BLaER1 (cell line): ENCODE results near the gene CRYGA.
"Not testable (repeated sequence)": the region's sequence is repeated elsewhere in the genome, so short reads cannot be mapped to it uniquely, and the experiment has no call there.

ENCODE experiments used
- H3K27ac ChIP-seq: shearing (Covaris generic); formaldehyde crosslinking; 2 replicates; pipeline ENCODE4 v1.8.1; 2022
- H3K27me3 ChIP-seq: shearing (Covaris generic); formaldehyde crosslinking; 2 replicates; pipeline ENCODE4 v1.8.1; 2022
- H3K36me3 ChIP-seq: shearing (Covaris generic); formaldehyde crosslinking; 2 replicates; pipeline ENCODE4 v1.8.1; 2022
- H3K4me1 ChIP-seq: shearing (Covaris generic); formaldehyde crosslinking; 2 replicates; pipeline ENCODE4 v1.8.1; 2022
- H3K4me2 ChIP-seq: shearing (Covaris generic); formaldehyde crosslinking; 2 replicates; pipeline ENCODE4 v1.8.1; 2022
- H3K4me3 ChIP-seq: shearing (Covaris generic); formaldehyde crosslinking; 2 replicates; pipeline ENCODE4 v1.8.1; 2022
- H3K9ac ChIP-seq: shearing (Covaris generic); formaldehyde crosslinking; 2 replicates; pipeline ENCODE4 v1.8.1; 2022
- H3K9me3 ChIP-seq: shearing (Covaris generic); formaldehyde crosslinking; 2 replicates; pipeline ENCODE4 v1.8.1; 2022
- H4K20me1 ChIP-seq: shearing (Covaris generic); formaldehyde crosslinking; 2 replicates; pipeline ENCODE4 v1.8.1; 2022
- Cebpa-rat ChIP-seq: shearing (Covaris generic); IDR thresholded peaks from 2 replicates; pipeline ENCODE4 v1.8.1; 2022

Gene CRYGA

GRCh38 chr2:208127090-208127489 is 36.3 kb downstream of the CRYGA start:
- no peak overlapping the region for H3K4me3 ChIP-seq
- H3K27ac ChIP-seq = no peak overlapping the region
- TF ChIP-seq Cebpa-rat = no peak
- no peaks in the 10 kb centered on the region for H3K9me3 ChIP-seq
- no peaks in the 10 kb centered on the region for H3K4me1 ChIP-seq
- no peaks in the 10 kb centered on the region for H4K20me1 ChIP-seq
- no peak overlapping the region for H3K9ac ChIP-seq
- H3K4me2 ChIP-seq = no peak overlapping the region
- H3K27me3 ChIP-seq = no peaks in the 10 kb centered on the region
- no peaks in the 10 kb centered on the region for H3K36me3 ChIP-seq

DNA sequence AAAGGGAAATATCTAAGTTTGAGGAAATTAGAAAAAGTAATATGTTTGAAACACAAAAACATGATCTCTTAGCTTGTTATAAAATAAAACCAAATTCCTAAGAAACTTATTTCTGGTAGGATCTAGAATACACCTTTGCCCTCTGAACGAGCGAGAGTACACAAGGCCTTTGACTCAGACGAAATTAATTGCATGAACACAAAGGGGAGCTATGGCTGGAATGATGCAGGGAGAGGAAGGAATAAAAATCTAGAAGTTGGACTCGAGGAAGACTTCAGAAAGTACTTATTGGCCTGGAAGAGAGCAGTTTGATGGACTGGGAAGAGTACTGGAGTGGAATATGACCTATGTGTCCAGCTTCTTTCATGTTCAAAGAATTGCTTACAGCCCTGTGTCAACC is 38.1 kb downstream of the CRYGA start:
- Histone ChIP-seq H4K20me1 (no peaks in the 10 kb centered on the region), H3K27ac (no peak overlapping the region), H3K9ac (no peak overlapping the region), H3K4me1 (no peaks in the 10 kb centered on the region), H3K36me3 (no peaks in the 10 kb centered on the region), H3K9me3 (no peaks in the 10 kb centered on the region), H3K4me2 (no peak overlapping the region), H3K4me3 (no peak overlapping the region), H3K27me3 (no peaks in the 10 kb centered on the region)
- TF ChIP-seq Cebpa-rat = no peak

DNA sequence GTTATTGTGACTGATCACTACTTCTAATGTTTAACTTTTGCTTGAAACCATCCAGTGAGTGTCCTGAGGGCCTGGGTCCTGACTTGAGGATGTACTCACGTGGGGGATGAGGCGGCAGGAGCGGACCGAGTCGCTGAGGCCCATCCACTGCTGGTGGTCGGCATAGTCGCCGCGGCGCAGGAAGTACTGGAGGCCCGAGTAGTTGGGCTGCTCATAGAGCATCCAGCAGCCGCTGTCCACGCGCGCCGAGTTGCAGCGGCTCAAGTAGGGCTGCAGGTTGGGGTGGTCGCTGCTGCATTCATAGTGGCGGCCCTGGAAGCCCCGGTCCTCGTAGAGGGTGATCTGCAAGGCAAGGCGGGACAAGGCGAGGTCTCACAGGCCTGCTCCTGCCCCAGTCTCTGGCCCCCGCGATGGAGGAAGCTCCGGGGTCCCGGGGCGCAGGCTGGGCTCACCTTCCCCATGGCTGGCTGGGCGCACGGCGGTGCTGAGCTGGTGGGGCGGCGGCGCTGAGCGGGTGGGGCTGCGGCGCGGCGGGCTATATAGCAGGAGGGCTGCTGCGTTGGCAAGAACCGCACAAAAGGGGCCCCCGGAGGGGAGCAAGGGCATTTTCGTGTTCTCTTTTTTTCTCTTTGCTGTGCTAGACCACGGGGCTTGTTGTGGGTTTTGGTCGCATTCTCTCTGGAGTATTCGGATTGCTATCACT is 39.2 kb downstream of the CRYGA start, which contains the start of gene CRYGD:
TSS of gene CRYGD (minus strand) at position 512 of the 703 bp plus-strand sequence. CDS start at position 461, 51 bp downstream.
- H3K4me2 ChIP-seq, H3K9me3 ChIP-seq, H3K4me1 ChIP-seq, H3K27me3 ChIP-seq, H3K27ac ChIP-seq, H4K20me1 ChIP-seq, H3K4me3 ChIP-seq, H3K36me3 ChIP-seq, H3K9ac ChIP-seq: not testable (repeated sequence)

GRCh38 chr2:208122248-208122647 is 41.1 kb downstream of the CRYGA start:
- no peak overlapping the region for H3K4me3 ChIP-seq
- H4K20me1 ChIP-seq = no peaks in the 10 kb centered on the region
- no peaks in the 10 kb centered on the region for H3K27me3 ChIP-seq
- H3K4me1 ChIP-seq = no peaks in the 10 kb centered on the region
- no peak for TF ChIP-seq Cebpa-rat
- H3K36me3 ChIP-seq = no peaks in the 10 kb centered on the region
- no peak overlapping the region for H3K9ac ChIP-seq
- H3K9me3 ChIP-seq = no peaks in the 10 kb centered on the region
- H3K4me2 ChIP-seq = no peak overlapping the region
- H3K27ac ChIP-seq = no peak overlapping the region

DNA sequence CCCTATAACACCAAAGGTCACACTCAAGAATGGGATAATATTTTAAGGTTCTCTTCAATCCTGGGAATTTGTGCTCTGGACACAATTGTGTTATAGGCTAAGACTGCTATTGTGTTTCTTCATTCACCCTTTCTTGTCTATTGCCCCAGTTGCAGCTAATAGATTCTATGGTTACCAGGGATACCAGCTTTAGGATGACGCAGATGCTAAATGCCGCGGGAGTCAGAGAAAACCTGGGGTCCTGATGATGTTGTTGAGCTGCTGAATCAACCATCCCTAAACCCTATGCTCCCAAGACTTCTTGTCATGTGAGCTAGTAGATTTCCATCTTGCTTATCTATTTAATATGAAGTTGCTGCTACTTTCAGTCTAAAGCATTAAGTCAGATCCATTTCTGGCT is 44.5 kb downstream of the CRYGA start:
- no peaks in the 10 kb centered on the region for H3K36me3 ChIP-seq
- no peak overlapping the region for H3K4me3 ChIP-seq
- TF ChIP-seq Cebpa-rat = no peak
- H3K4me2 ChIP-seq = no peak overlapping the region
- no peaks in the 10 kb centered on the region for H3K27me3 ChIP-seq
- no peak overlapping the region for H3K27ac ChIP-seq
- no peak overlapping the region for H3K9ac ChIP-seq
- no peaks in the 10 kb centered on the region for H3K9me3 ChIP-seq
- no peaks in the 10 kb centered on the region for H4K20me1 ChIP-seq
- no peaks in the 10 kb centered on the region for H3K4me1 ChIP-seq

DNA sequence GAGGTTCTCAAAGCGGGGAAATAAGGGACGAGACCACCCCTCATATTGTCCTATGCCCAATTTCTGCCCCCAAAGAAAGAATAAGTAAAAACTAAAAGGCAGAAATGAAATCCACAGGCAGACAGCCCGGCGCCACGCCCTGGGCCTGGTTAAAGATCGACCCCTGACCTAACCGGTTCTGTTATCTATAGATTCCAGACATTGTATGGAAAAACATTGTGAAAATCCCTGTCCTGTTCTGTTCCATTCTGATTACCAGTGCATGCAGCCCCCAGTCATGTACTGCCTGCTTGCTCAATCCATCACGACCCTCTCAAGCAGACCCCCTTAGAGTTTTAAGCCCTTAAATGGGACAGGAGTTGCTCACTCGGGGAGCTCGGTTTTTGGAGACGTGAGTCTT is 46.0 kb downstream of the CRYGA start:
- H3K4me1 ChIP-seq = not testable (repeated sequence)

DNA sequence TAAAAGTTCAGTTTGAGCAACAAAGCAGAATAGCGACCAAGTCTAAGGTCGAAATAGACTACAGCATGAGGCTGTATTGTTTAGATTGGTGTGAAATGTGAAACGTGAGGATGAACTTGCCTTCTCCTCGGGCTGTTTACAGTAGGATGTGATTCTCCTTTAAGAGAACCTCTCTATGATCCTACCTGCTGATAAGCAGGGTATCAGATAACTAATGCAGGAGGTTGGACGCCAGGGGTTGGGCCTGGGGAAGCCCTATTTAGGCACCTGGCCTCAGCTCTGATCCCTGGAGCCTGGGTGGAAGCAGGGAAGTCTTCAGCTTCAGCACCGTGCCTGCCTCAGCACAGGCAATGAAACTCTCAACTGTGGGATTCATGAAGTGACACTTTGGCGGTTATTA is 50.4 kb downstream of the CRYGA start:
- no peaks in the 10 kb centered on the region for H3K9me3 ChIP-seq
- H3K4me2 ChIP-seq = no peak overlapping the region
- no peak overlapping the region for H3K9ac ChIP-seq
- no peaks in the 10 kb centered on the region for H3K36me3 ChIP-seq
- H4K20me1 ChIP-seq = no peaks in the 10 kb centered on the region
- no peaks in the 10 kb centered on the region for H3K27me3 ChIP-seq
- no peak for TF ChIP-seq Cebpa-rat
- no peaks in the 10 kb centered on the region for H3K4me1 ChIP-seq
- H3K27ac ChIP-seq = no peak overlapping the region
- H3K4me3 ChIP-seq = no peak overlapping the region

More for the DNA sequence above, 46.0 kb downstream of the CRYGA start:
- not testable (repeated sequence) for H3K9me3 ChIP-seq, H3K4me3 ChIP-seq, H3K27me3 ChIP-seq, H4K20me1 ChIP-seq, H3K27ac ChIP-seq, H3K36me3 ChIP-seq, H3K9ac ChIP-seq, H3K4me2 ChIP-seq

DNA sequence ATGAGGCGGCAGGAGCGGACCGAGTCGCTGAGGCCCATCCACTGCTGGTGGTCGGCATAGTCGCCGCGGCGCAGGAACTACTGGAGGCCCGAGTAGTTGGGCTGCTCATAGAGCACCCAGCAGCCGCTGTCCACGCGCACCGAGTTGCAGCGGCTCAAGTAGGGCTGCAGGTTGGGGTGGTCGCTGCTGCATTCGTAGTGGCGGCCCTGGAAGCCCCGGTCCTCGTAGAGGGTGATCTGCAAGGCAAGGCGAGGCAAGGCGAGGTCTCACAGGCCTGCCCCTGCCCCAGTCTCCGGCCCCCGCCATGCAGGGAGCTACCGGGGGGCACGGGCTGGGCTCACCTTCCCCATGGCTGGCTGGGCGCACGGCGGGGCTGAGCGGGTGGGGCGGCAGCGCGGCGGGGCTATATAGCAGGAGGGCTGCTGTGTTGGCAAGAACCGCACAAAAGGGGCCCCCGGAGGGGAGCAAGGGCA is 51.1 kb downstream of the CRYGA start:
- not testable (repeated sequence) for H3K36me3 ChIP-seq, H3K9me3 ChIP-seq, H3K4me2 ChIP-seq, H3K9ac ChIP-seq, H3K4me3 ChIP-seq, H3K27me3 ChIP-seq, H4K20me1 ChIP-seq, H3K27ac ChIP-seq, H3K4me1 ChIP-seq
